Measurements from ENCODE around the gene HK2.
A peak's percentile ranks its signal among the peaks of the same experiment; 100 is the strongest.
"Not testable (repeated sequence)": the region's sequence is repeated elsewhere in the genome, so short reads cannot be mapped to it uniquely, and the experiment has no call there.

Gene HK2

GRCh38 chr2:74895001-74895400, 61.1 kb downstream of the HK2 start:
- Histone ChIP-seq H3K9me2 (replicated peaks; ENCODE audit: low read depth, low read length) (no peaks in the 10 kb centered on the region), H3K79me2 (ENCODE audit: insufficient read depth, low read length) (no peaks in the 10 kb centered on the region), H2AFZ (ENCODE audit: low read length) (no peak overlapping the region), H3K36me3 (ENCODE audit: insufficient read depth, low read length) (peaks cover 43% of the 10 kb centered on the region), H3K4me3 (ENCODE audit: low read length, poor library complexity, severe bottlenecking) (no peak overlapping the region), H3K27me3 (ENCODE audit: insufficient read depth, low read length, poor library complexity, severe bottlenecking) (no peaks in the 10 kb centered on the region), H4K20me1 (ENCODE audit: insufficient read depth, low read length, poor library complexity, severe bottlenecking) (no peaks in the 10 kb centered on the region), H3K4me1 (ENCODE audit: insufficient read depth, low read length, poor library complexity, severe bottlenecking) (no peaks in the 10 kb centered on the region), H3F3A (ENCODE audit: low read depth) (no peaks in the 10 kb centered on the region), H3K9me3 (ENCODE audit: insufficient read depth, low read depth, low read length) (0 out of 2 replicates have a peak, but pooled peaks cover 2% of the 10 kb centered on the region), H3K9ac (ENCODE audit: low read depth, low read length, poor library complexity, severe bottlenecking) (no peak overlapping the region), H3K4me2 (ENCODE audit: low read depth, low read length, poor library complexity, severe bottlenecking) (no peak overlapping the region)
- no peak for TF ChIP-seq CTCF (conservative IDR thresholded peaks at IDR 0.05; ENCODE audit: low read length)
- TF ChIP-seq EZH2phosphoT487 (IDR thresholded peaks at IDR 0.05; ENCODE audit: borderline replicate concordance) = no peak

GRCh38 chr2:74896232-74896631, 62.3 kb downstream of the HK2 start:
- Histone ChIP-seq H3K4me2 (ENCODE audit: low read depth, low read length, poor library complexity, severe bottlenecking) (no peak overlapping the region), H3K9me3 (ENCODE audit: insufficient read depth, low read depth, low read length) (0 out of 2 replicates have a peak, but pooled peaks cover 2% of the 10 kb centered on the region), H3K9ac (ENCODE audit: low read depth, low read length, poor library complexity, severe bottlenecking) (no peak overlapping the region), H3K36me3 (ENCODE audit: insufficient read depth, low read length) (peaks cover 30% of the 10 kb centered on the region; the same call in 1 of the 2 replicates), H4K20me1 (ENCODE audit: insufficient read depth, low read length, poor library complexity, severe bottlenecking) (no peaks in the 10 kb centered on the region), H2AFZ (ENCODE audit: low read length) (no peak overlapping the region), H3K4me3 (ENCODE audit: low read length, poor library complexity, severe bottlenecking) (no peak overlapping the region), H3K79me2 (ENCODE audit: insufficient read depth, low read length) (no peaks in the 10 kb centered on the region), H3K4me1 (ENCODE audit: insufficient read depth, low read length, poor library complexity, severe bottlenecking) (no peaks in the 10 kb centered on the region), H3K27me3 (ENCODE audit: insufficient read depth, low read length, poor library complexity, severe bottlenecking) (no peaks in the 10 kb centered on the region), H3K9me2 (replicated peaks; ENCODE audit: low read depth, low read length) (no peaks in the 10 kb centered on the region), H3F3A (ENCODE audit: low read depth) (no peaks in the 10 kb centered on the region)
- no peak for TF ChIP-seq EZH2phosphoT487 (IDR thresholded peaks at IDR 0.05; ENCODE audit: borderline replicate concordance)
- TF ChIP-seq CTCF (conservative IDR thresholded peaks at IDR 0.05; ENCODE audit: low read length) = no peak

- H3K4me3 ChIP-seq (ENCODE audit: low read length, poor library complexity, severe bottlenecking); H3K4me1 ChIP-seq (ENCODE audit: insufficient read depth, low read length, poor library complexity, severe bottlenecking); H3K9me2 ChIP-seq (replicated peaks; ENCODE audit: low read depth, low read length); H3K79me2 ChIP-seq (ENCODE audit: insufficient read depth, low read length); H3K27me3 ChIP-seq (ENCODE audit: insufficient read depth, low read length, poor library complexity, severe bottlenecking); H3K9me3 ChIP-seq (ENCODE audit: insufficient read depth, low read depth, low read length); H3K4me2 ChIP-seq (ENCODE audit: low read depth, low read length, poor library complexity, severe bottlenecking); H3F3A ChIP-seq (ENCODE audit: low read depth); H2AFZ ChIP-seq (ENCODE audit: low read length); H4K20me1 ChIP-seq (ENCODE audit: insufficient read depth, low read length, poor library complexity, severe bottlenecking); H3K9ac ChIP-seq (ENCODE audit: low read depth, low read length, poor library complexity, severe bottlenecking); H3K36me3 ChIP-seq (ENCODE audit: insufficient read depth, low read length): not testable (repeated sequence)
These were observed 66.3 kb downstream of the HK2 start for GRCh38 chr2:74900225-74900624.

GRCh38 chr2:74902281-74902860, 68.4 kb downstream of the HK2 start:
- H3K9me3 ChIP-seq (ENCODE audit: insufficient read depth, low read depth, low read length) = no peaks in the 10 kb centered on the region
- no peaks in the 10 kb centered on the region for H3K4me1 ChIP-seq (ENCODE audit: insufficient read depth, low read length, poor library complexity, severe bottlenecking)
- no peaks in the 10 kb centered on the region for H4K20me1 ChIP-seq (ENCODE audit: insufficient read depth, low read length, poor library complexity, severe bottlenecking)
- H3F3A ChIP-seq (ENCODE audit: low read depth) = no peaks in the 10 kb centered on the region
- H3K9ac ChIP-seq (ENCODE audit: low read depth, low read length, poor library complexity, severe bottlenecking) = no peak overlapping the region
- no peak for TF ChIP-seq EZH2phosphoT487 (IDR thresholded peaks at IDR 0.05; ENCODE audit: borderline replicate concordance)
- no peak for TF ChIP-seq CTCF (conservative IDR thresholded peaks at IDR 0.05; ENCODE audit: low read length)
- H3K4me3 ChIP-seq (ENCODE audit: low read length, poor library complexity, severe bottlenecking) = no peak overlapping the region
- H3K36me3 ChIP-seq (ENCODE audit: insufficient read depth, low read length) = no peaks in the 10 kb centered on the region
- H3K79me2 ChIP-seq (ENCODE audit: insufficient read depth, low read length) = no peaks in the 10 kb centered on the region
- peak overlapping the region; percentile 64; the same call in 1 of the 2 replicates for H2AFZ ChIP-seq (ENCODE audit: low read length)
- no peaks in the 10 kb centered on the region for H3K9me2 ChIP-seq (replicated peaks; ENCODE audit: low read depth, low read length)
- H3K27me3 ChIP-seq (ENCODE audit: insufficient read depth, low read length, poor library complexity, severe bottlenecking) = no peaks in the 10 kb centered on the region
- no peak overlapping the region for H3K4me2 ChIP-seq (ENCODE audit: low read depth, low read length, poor library complexity, severe bottlenecking)

All from Loucy (cell line).